Measurements from ENCODE around the gene MTX1. TPM values are rescaled to one million over a fixed set of nuclear protein-coding genes. Genes with fewer than 3 reads are reported as not detected.
"Not testable (repeated sequence)": the region's sequence is repeated elsewhere in the genome, so short reads cannot be mapped to it uniquely, and the experiment has no call there.

The MTX1 gene
- polyA plus RNA-seq, 1 donor: 40.7 TPM

GRCh38 chr1:155187456-155187891, 21.0 kb upstream of the MTX1 start:
- DNase-seq: no peak

DNA sequence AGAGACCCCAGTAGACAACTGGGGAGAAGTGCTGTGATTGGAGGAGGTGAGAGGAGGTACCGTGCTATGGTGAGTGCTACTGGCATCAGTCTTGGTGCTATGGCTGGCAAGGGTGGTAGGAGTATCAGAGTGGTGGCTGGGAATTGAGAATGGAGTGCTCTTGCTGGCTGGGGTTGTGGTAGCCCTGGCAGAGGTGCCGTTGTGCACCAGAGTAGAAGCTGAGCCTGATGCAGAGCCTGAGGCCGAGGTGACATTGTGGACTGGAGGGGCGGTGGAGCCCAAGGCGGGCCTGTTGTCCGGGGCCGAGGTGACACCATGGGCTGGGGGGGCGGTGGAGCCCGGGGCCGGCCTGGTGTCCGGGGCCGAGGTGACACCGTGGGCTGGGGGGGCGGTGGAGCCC, 20.2 kb upstream of the MTX1 start:
- DNase-seq: no peak

DNA sequence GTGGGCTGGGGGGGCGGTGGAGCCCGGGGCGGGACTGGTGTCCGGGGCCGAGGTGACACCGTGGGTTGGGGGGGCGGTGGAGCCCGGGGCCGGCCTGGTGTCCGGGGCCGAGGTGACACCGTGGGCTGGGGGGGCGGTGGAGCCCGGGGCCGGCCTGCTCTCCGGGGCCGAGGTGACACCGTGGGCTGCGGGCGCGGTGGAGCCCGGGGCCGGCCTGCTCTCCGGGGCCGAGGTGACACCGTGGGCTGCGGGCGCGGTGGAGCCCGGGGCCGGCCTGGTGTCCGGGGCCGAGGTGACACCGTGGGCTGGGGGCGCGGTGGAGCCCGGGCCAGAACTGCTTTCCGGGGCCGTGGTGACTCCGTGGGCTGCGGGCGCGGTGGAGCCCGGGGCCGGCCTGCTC, 18.6 kb upstream of the MTX1 start:
- not testable (repeated sequence) for DNase-seq

GRCh38 chr1:155191904-155192303, 16.6 kb upstream of the MTX1 start:
- DNase-seq: no peak

DNA sequence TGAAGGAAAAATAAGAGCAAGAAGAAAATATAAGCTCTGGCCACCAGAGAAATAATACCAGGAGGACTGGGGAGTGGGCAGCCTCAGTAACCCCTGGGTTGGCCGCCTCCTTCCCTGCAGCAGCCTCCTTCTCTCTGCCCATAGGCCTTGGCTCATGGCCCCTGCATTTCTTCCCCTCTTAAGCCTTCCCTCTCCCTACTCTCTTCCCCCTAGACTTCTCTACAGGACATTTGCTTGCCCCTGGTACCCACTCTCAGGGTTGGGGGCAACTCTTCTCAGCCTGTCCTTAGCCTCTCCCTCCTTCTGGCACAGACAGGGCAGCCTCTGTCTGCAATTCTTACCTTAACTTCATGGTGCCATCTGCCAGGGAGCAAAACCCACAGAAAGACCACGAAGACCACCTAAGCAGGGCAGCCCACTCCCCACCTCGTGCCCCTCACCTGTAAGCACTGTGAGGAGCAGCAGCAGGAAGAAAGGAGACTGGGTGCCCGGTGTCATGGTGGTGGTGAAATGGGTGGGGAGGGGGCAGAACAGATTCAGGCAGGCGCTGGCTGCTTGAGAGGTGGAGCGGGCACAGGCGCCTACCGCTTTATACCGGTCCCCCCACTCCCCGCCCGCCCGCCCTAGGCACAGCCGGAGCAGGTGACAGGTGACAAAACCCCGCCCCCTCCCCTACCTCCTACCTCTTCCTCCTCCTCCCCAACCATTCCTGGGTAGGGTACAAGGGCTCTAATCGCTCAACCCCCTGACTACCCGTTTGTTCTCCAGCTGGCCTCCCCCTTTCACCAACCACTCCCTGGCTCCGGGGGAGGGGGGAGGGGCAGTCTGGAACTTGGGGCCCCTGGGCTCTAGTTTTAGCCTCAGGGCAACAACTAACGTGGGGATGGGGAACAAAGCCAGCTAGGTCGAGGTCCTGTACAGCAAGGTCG, 15.9 kb upstream of the MTX1 start:
- no peak for DNase-seq

DNA sequence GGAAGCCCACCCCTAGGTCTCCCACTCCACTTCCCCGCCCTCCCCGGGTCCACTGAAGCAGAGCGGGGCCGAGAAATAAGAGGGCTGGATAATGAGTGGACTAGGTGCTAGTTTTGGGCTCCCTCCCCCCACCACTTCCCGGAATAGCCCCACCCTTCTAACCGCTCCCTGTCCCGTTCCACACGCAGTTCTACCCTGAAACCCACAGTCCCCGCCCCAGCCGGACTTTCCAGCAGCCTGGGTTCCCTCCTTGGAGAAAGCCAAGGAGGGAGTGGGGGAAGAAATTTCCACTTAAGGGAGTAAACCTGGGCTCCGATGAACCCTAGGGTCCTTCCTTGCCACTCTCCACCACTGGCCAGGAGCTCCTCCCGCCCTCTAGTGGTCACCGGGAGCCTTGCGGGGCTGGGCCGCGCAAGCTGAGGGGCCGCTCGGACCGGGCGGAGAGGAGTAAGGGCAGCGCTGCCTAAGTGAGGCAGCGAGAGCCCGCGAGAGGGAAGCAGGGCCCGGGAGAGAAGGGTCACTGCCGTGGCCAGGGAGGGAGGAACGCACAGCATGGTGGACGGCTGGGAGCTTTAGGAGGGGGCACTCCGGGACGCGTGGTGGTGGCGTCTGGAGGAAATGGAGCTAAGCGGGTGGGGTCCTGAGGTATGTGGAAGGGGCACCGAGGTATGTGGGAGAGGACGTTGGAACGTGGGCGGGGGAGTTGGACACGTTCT, 15.1 kb upstream of the MTX1 start:
- DNase-seq: peak; percentile 91

- not testable (repeated sequence) for DNase-seq
Measured at GRCh38 chr1:155193991-155194240, 14.6 kb upstream of the MTX1 start.

- no peak for DNase-seq
Measured at GRCh38 chr1:155195201-155196102, 13.0 kb upstream of the MTX1 start.

DNA sequence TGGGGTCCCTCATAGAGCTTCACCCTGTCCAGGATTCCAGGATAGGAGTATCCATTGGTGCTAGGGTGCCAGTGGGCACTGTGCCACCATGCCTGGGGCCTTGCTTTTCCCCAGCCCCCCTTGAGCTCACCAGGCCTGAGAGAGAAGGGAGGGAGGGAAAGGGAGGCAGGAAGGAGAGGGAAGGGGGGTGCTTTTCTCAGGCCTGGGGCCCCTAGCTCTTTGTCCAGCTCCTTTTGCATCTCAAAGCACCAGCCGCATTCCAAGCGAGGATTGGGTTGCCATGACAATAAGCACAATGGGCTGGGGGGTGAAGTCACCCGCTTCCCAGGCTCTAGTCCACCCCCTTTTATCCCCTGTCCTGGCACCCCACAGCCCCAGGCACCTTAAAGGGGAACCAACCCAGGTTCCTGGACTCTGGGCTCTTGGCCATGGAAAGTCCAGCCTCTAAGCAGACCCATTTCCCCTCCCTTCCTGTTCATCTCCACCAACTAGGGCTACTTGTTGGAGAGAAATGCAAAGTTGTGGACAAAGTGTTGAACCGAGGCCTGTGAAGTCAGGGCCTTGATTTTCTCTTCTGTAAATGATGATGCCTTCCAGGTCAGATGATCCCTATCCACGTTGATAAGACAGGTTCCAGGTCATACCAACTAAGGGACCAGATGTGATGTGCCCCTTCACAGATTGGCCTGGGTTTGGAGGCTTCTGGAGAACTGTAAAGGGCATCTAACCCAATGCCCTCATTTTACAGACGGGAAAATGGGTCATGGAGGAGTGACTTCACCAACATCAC, 12.2 kb upstream of the MTX1 start:
- DNase-seq: no peak

GRCh38 chr1:155196893-155197638, 11.4 kb upstream of the MTX1 start:
- no peak for DNase-seq

GRCh38 chr1:155197901-155198546, 10.5 kb upstream of the MTX1 start:
- DNase-seq: no peak

- DNase-seq: no peak
Measured at GRCh38 chr1:155198547-155198906, 10.0 kb upstream of the MTX1 start.

GRCh38 chr1:155199792-155200191, 8.7 kb upstream of the MTX1 start:
- DNase-seq: no peak

DNA sequence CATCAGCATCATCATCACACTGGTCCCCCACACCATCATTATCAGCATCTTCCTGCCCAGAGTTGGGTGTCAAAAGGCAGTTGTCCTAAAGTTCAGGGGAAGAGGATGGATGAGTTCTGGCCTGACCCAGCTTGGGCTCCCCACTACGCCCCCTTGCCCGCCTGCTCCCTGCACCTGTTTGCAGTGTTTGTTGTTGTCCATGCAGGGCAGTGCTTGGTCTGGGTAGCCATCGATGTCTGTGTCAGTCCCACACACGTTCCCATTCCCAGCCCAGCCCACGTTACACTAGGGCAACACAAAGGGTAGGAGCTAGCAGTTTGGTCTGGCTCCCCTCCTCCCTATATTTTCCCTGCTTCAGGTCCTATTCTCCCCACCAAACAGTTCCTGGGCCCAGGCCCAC, 7.6 kb upstream of the MTX1 start:
- no peak for DNase-seq

- DNase-seq: no peak
Measured at GRCh38 chr1:155202198-155202597, 6.3 kb upstream of the MTX1 start.

GRCh38 chr1:155202731-155203515, 5.6 kb upstream of the MTX1 start:
- no peak for DNase-seq

DNA sequence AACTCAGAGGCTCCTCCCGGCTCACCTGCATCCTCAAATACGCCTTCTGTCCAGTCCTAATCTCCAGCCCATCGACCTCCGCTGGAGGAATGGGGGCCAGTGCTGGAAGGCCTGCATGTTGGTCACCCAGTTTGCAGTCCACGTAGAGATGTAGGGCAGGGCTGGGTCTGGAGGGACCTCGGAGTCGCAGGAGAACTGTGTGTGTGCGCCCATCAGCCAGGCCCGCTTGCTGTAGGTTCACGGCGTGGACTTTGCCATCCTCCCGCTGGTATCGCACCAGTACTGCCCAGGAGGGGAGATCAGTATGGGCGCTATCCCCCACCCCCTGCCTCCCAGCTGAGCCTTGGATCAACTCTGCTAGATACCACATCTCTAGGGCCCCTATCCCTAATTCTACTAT, 3.5 kb upstream of the MTX1 start:
- DNase-seq: no peak

DNA sequence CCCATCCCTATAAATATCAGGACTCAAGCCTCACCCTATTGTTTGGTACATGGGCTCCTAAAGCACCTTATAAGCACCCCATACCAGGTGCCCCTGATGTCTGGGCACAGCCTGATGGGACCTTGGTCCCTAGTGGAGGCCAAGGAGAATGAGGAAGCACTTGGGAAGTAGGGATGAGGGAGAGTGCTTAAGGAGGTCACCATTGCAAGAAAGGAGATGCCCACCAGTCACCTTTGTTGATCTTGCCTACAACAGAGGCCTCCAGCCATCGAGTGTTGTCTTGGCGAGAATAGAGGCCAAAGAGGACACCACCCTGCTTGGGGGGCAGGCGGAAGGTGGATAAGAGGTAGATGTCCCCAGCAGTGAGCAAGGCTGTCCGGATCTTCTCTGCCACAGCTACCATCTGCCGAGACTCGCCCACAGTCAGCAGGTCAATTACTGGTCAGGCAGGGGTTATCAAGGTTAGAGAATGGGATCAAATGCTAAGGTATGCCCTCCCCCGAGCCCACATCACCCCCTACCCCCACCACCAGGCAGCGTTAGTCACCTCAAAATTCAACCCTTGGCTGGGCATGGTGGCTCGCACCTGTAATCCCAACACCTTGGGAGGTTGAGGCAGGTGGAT, 2.4 kb upstream of the MTX1 start:
- DNase-seq: no peak

Measured in left kidney (tissue), 2 donors.